ENCODE data around the gene BCL2L15.

Gene BCL2L15

GRCh38 chr1:113872219-113872935, 15.0 kb downstream of the BCL2L15 start:
- TF ChIP-seq CTCF (IDR thresholded peaks at IDR 0.05; ENCODE audit: low read length) (no peak), EZH2 (optimal IDR thresholded peaks at IDR 0.05; ENCODE audit: low read depth, low read length) (no peak), EZH2phosphoT487 (IDR thresholded peaks at IDR 0.05; ENCODE audit: low read length) (no peak)
- no peaks in the 10 kb centered on the region for H4K20me1 ChIP-seq (ENCODE audit: insufficient read depth, low read length)
- H3K79me2 ChIP-seq (ENCODE audit: low read length), result no peaks in the 10 kb centered on the region
- peak overlapping the region; percentile 67 for H2AFZ ChIP-seq (ENCODE audit: low read length)
- H3K9me2 ChIP-seq (replicated peaks; ENCODE audit: insufficient read depth, low read length), result no peaks in the 10 kb centered on the region
- H3F3A ChIP-seq (ENCODE audit: insufficient read depth, low read length), result no peaks in the 10 kb centered on the region; the same call in 1 of the 2 replicates
- no peaks in the 10 kb centered on the region for H3K36me3 ChIP-seq (replicated peaks; ENCODE audit: insufficient read depth, low read length)
- peak overlapping the region; percentile 58 for H3K27ac ChIP-seq (ENCODE audit: low read length)
- DNase-seq, result peak; percentile 7
- peak overlapping the region; percentile 56 for H3K4me2 ChIP-seq (ENCODE audit: low read depth, low read length)
- no peak overlapping the region for H3K9ac ChIP-seq (ENCODE audit: low read length)
- H3K27me3 ChIP-seq (replicated peaks; ENCODE audit: insufficient read depth, low read length), result no peaks in the 10 kb centered on the region
- H3K9me3 ChIP-seq (replicated peaks; ENCODE audit: insufficient read depth, low read length), result no peaks in the 10 kb centered on the region
- H3K4me1 ChIP-seq (ENCODE audit: low read length), result peaks cover 14% of the 10 kb centered on the region
- H3K4me3 ChIP-seq (ENCODE audit: low read length), result no peak overlapping the region

GRCh38 chr1:113871597-113872113, 15.7 kb downstream of the BCL2L15 start, which contains the start of gene PTPN22:
Gene PTPN22, minus strand, starts transcription at chr1:113871712.
- Histone ChIP-seq H3K9me3 (replicated peaks; ENCODE audit: insufficient read depth, low read length) (no peaks in the 10 kb centered on the region), H3K9me2 (replicated peaks; ENCODE audit: insufficient read depth, low read length) (no peaks in the 10 kb centered on the region), H2AFZ (ENCODE audit: low read length) (peak within 1 kb of the TSS; percentile 67), H3K79me2 (ENCODE audit: low read length) (no peaks in the 10 kb centered on the region), H4K20me1 (ENCODE audit: insufficient read depth, low read length) (no peaks in the 10 kb centered on the region), H3K27me3 (replicated peaks; ENCODE audit: insufficient read depth, low read length) (no peaks in the 10 kb centered on the region), H3K27ac (ENCODE audit: low read length) (peak within 1 kb of the TSS; percentile 58), H3K9ac (ENCODE audit: low read length) (peak within 1 kb of the TSS; percentile 41), H3K4me1 (ENCODE audit: low read length) (peaks cover 14% of the 10 kb centered on the region), H3F3A (ENCODE audit: insufficient read depth, low read length) (no peaks in the 10 kb centered on the region; the same call in 1 of the 2 replicates), H3K4me3 (ENCODE audit: low read length) (peak within 1 kb of the TSS; percentile 38; the same call in 1 of the 2 replicates), H3K4me2 (ENCODE audit: low read depth, low read length) (peak within 1 kb of the TSS; percentile 56), H3K36me3 (replicated peaks; ENCODE audit: insufficient read depth, low read length) (no peaks in the 10 kb centered on the region)
- TF ChIP-seq EZH2phosphoT487 (IDR thresholded peaks at IDR 0.05; ENCODE audit: low read length), result no peak
- no peak for TF ChIP-seq EZH2 (optimal IDR thresholded peaks at IDR 0.05; ENCODE audit: low read depth, low read length)
- no peak for TF ChIP-seq CTCF (IDR thresholded peaks at IDR 0.05; ENCODE audit: low read length)
- peak; percentile 58 for DNase-seq

GRCh38 chr1:113870778-113871177, 16.6 kb downstream of the BCL2L15 start:
- Histone ChIP-seq H3K9me3 (replicated peaks; ENCODE audit: insufficient read depth, low read length) (no peaks in the 10 kb centered on the region), H3K4me3 (ENCODE audit: low read length) (no peak overlapping the region), H3K36me3 (replicated peaks; ENCODE audit: insufficient read depth, low read length) (no peaks in the 10 kb centered on the region), H3K9ac (ENCODE audit: low read length) (no peak overlapping the region), H3K27me3 (replicated peaks; ENCODE audit: insufficient read depth, low read length) (no peaks in the 10 kb centered on the region), H3K4me2 (ENCODE audit: low read depth, low read length) (no peak overlapping the region), H4K20me1 (ENCODE audit: insufficient read depth, low read length) (no peaks in the 10 kb centered on the region), H3K4me1 (ENCODE audit: low read length) (peaks cover 14% of the 10 kb centered on the region), H3K79me2 (ENCODE audit: low read length) (no peaks in the 10 kb centered on the region), H3K27ac (ENCODE audit: low read length) (no peak overlapping the region), H3K9me2 (replicated peaks; ENCODE audit: insufficient read depth, low read length) (no peaks in the 10 kb centered on the region), H2AFZ (ENCODE audit: low read length) (no peak overlapping the region), H3F3A (ENCODE audit: insufficient read depth, low read length) (no peaks in the 10 kb centered on the region; the same call in 1 of the 2 replicates)
- DNase-seq, result no peak
- TF ChIP-seq EZH2 (optimal IDR thresholded peaks at IDR 0.05; ENCODE audit: low read depth, low read length) (no peak), CTCF (IDR thresholded peaks at IDR 0.05; ENCODE audit: low read length) (no peak), EZH2phosphoT487 (IDR thresholded peaks at IDR 0.05; ENCODE audit: low read length) (no peak)

Measured in MM.1S (cell line).